NCI-H510A treated with DMSO at 0.1 percent for 48 hours (cell line): ENCODE data around the gene ZNF407.
A peak's percentile ranks its signal among the peaks of the same experiment; 100 is the strongest.
"Not testable (repeated sequence)": the region's sequence is repeated elsewhere in the genome, so short reads cannot be mapped to it uniquely, and the experiment has no call there.

Experiments
- DNase-seq: peaks from one replicate; lab custom pipeline; 2025; lab: John Stamatoyannopoulos, UW

The ZNF407 gene

DNA sequence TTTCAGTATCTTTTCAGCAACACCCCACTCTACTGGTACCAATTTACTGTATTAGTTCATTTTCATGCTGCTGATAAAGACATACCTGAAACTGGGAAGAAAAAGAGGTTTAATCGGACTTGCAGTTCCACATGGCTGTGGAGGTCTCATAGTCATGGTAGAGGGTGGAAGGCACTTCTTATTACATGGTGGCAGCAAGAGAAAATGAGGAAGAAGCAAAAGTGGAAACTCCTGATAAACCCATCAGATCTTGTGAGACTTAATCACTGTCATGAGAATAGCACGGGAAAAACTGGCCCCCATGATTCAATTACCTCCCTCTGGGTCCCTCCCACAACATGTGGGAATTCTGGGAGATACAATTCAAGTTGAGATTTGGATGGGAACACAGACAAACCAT lies 374.1 kb downstream of the ZNF407 start:
- not testable (repeated sequence) for DNase-seq

DNA sequence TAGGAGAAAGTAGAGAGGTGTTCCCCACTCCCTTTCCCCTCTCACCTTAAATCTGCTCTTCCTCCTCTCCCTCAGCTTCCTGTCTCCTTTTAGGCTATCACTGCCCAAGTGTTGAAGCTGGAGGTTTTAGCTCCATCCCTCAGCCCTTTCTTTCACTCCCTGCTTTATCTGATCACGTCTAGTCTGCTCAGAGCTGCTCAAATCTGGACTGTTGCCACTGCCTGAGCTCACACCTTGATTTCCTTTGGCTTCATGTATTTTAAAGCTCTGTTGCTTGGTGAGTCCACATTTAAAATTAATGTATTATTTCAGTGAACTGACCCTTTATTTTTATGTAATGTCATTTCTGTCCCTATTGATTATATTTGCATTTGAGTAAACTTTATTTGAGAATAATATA lies 374.7 kb downstream of the ZNF407 start:
- no peak for DNase-seq

DNA sequence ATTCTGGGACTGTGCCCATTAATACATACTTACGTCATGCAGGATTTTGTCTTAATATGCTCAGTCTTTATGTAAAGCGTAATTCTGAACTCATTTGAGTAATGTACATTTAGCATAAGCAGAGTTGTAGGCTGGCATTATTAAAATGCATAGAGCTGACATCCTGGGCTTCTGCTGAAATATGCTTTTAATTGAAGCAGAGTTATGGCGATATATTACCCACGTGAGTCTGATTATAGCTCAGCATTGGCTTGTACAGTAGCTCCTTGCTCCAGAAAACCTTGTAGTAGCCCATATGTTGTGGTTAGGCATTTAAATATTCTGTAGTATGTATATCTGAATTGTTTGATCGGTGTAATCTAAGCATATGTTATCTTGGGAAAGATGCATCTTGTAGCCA lies 377.3 kb downstream of the ZNF407 start:
- no peak for DNase-seq

GRCh38 chr18:74976331-74976909 lies 378.8 kb downstream of the ZNF407 start:
- DNase-seq = peak; percentile 92

DNA sequence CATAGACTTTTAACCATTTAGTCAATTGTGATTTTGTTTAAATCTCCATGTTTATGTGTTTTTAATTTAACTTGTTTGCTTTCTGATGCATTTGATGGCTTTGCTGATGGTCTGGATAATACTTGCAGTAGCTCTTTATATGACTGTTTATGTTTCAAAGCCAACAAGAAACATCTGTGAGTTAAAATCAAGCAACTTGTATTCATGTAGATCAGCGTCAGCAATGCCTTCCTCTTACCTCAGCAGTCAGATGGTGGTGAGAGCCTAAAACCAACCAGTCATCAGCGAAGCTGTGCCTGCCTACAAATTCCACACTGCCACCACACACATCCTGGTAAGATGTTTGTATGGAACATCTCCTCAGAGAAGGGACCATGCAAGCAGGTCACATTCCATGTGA lies 379.4 kb downstream of the ZNF407 start:
- no peak for DNase-seq

- no peak for DNase-seq
Observed at GRCh38 chr18:74980669-74981068, 383.0 kb downstream of the ZNF407 start.

DNA sequence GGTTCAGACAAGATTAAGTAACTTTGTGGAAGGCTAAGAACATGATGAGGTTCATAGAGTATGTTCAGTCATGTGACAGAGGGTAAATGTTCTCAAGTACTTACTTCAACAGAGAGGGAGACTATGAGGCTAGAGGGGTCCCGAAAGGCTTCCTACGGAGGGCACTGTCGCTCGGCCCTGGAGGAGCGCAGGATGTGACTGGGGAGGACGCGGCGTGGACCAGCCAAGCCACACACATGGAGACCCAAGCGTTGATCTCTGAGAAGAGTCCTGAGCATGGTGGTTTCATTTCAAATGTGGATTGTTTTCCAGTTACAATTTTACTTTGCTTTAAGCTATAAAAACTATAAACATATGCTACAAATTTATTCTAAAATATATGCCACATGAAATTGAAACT lies 383.8 kb downstream of the ZNF407 start:
- no peak for DNase-seq

DNA sequence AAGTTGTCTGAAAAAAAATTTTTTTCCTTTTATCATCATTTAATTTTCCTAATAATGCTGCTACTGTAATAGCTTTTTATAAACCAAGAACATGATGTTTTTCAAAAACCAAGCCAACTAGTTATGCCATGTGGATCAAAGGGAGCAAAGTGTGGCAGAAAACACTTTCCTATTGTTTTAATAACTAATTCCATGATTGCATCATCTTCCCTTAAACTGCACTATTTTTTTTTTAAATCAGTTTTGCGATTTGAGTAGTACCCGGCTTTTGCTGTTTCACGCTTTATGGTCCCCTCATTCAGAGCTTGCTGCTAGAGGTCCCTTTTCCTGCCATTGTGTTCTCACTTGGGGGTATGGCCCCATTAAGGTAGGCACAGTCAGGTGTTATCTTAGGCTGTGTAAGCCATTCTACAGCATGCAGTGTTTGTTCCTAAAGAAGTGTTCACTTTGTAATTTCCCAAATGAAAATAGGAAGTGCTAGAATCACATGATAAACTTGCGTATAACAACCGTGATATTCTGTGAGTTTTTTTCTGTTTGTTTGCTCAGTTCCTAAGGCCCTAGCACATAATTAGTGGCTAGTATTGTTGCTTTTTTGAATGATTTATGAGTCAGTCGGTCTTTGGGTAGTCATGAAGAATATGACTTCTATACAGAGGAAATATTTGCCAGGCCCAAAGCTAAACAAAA lies 385.4 kb downstream of the ZNF407 start:
- DNase-seq = no peak

DNA sequence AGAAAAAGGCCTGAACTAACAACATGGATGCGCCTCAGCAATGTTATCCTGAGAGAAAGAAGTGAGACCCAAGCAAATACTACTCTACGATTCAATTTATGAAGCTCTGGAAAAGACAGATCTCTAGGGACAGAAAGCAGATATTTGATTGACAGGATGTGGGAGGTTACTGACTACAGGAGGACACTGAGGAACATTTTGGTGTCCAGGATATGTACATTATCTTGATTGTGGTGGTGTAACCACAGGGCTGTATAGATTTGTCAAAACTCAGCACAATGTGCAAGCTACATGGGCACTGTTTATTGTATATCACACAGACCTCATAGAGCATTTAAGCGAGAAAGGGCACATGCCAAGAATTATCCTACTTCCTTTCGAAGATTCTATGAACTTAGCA lies 391.5 kb downstream of the ZNF407 start:
- no peak for DNase-seq

GRCh38 chr18:74990563-74991081 lies 393.0 kb downstream of the ZNF407 start:
- DNase-seq = no peak

GRCh38 chr18:74994502-74995418 lies 397.1 kb downstream of the ZNF407 start:
- DNase-seq = no peak

DNA sequence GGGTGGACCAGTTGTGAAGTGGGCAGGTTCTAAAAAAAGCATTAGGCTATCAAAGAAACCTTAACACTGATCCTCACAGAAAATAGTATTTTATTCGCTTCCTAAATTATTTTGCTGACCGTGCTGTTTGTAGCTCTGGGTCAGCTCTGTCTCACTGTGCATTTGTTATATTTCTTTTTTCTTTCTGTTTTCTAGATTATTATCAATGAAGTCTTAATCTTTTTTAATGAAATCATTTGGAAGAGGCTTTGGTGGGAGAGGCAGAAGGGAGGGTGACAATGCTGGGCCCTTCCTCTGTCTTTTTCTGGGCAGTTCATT lies 397.7 kb downstream of the ZNF407 start:
- no peak for DNase-seq

GRCh38 chr18:74996055-74996454 lies 398.4 kb downstream of the ZNF407 start:
- DNase-seq = no peak

DNA sequence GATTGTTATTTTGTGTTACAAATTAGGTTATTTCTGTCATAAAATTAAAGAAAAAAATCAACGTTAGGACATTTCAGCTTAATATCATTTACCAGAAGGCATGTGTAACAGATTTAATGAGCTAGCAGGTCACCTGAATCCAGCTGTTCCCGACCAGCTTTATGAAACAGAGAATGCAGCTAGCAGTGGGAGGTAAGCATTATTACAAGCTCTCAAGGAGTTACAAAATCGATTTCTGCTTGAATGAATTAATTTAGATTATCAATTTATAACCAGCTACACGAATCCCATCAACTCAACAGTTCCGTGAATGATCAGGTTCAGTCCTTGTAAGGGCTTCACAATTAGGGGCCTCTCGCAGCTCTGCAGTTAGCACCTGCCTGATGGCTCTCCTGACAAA lies 399.3 kb downstream of the ZNF407 start:
- DNase-seq = no peak

- no peak for DNase-seq
Observed at GRCh38 chr18:75000920-75001319, 403.2 kb downstream of the ZNF407 start.

DNA sequence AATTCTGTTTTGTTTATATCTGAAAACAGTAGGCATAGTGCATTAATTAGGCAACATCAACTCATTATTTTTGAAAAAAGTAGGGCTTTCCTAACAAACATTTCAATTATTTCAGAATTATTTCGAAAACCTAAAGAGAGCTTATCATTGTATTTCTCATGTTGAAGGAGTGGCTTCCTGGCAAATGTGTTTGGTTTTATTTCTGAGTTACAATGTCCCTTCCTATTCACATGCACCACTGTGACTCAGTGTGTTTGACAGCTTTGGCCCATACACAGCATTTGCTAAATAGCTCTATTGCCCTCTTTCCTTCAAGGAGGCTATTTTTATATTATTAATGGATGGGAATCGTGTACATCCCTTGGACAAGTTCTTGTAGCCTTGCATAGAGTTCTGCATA lies 405.4 kb downstream of the ZNF407 start:
- DNase-seq = no peak

DNA sequence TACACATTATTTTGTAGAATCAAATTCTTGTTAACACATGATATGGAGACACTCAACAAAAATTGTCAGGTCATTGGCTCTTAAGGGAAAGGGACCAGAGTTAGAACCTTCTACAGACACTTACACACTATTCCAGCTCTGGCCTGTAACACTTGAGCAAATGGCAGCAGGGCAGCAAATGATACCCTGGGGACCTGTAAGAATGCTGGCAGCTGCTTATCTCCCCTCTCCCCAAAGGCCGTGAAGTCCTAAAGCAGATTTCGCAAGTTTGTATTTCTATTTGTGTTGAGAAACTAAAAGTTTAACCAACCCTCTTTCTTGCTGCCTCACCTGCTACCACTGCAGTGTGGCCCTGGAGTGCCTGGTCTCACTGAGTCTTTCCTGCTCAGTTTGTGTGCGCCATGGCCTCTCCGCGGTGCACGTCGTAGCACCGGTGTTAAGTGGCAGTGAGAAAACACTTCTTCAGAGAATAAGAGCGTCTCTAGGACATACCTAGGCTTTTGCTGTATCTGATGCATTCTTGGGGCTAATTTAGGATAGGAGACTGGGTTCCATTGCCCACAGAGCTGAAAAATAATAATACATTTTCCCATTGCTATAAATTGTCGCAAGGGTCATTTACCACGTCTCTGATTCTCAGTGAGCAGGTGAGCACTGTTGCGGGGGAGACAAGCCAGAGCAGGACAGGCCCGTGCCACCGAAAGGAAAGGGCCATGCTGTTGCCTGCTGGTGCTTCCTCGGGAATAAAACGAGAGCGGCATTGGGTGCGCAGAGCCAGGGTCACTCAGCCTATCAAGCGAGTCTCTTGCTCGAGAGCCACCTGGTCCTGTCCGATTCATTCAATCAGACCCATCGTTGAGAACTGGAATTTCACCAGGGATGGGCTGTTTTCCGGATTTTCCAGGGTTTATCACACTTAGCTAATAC lies 406.4 kb downstream of the ZNF407 start:
- no peak for DNase-seq

GRCh38 chr18:75005626-75006025 lies 408.0 kb downstream of the ZNF407 start:
- DNase-seq = no peak

GRCh38 chr18:75008186-75008585 lies 410.5 kb downstream of the ZNF407 start:
- no peak for DNase-seq

DNA sequence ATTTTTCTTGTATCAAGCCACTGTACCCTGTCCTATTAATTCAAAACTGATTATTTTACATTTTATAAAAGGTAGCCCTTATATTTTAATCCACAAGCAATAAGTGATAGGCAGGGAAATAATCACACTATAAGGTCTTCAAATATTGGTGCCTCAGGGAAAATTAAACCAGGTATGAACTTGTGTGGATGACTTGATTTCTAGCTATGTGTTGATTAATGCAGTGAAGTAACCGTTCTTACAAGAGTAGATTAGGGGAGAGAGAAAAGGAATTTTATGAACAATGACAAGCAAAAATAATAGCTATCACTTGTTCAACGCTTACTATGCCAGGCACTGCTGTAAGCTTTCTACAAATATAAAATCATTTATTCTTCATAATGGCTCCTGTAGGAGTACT lies 411.6 kb downstream of the ZNF407 start:
- no peak for DNase-seq

DNA sequence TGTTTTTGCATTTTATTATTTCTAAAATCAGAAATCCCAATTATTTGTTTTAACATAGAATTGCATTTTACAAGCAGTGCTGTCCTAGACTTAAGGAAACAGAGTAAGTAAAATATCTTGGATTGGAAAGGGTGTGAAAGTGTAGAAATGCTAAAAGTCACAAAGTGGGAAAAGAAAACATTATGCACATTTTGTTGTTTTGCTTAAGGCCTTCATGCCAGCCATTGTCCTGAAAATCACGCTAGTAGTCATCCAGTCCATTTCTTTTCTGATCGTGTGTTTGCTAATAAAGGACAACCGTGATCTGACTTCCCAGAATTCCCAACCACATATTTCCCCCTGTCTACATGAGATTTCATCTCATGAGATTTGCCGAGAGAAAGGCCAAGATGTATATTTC lies 412.2 kb downstream of the ZNF407 start:
- DNase-seq = no peak

- DNase-seq = no peak
Observed at GRCh38 chr18:75010278-75010677, 412.6 kb downstream of the ZNF407 start.
